HT1080 (cell line): Measurements from ENCODE around the gene IQSEC1. TPM values are rescaled to one million over a fixed set of nuclear protein-coding genes. Genes with fewer than 3 reads are reported as not detected.

Source experiments
- DNase-seq: peaks from one replicate; pipeline ENCODE4 v3.0.0-alpha.2; 2015; ENCODE audit warnings: low read depth
- total RNA-seq: library from RNA; depleted of rRNA; stranded (reverse); fragments of >200 nt; shearing (Covaris generic); gene quantifications from 2 replicates; pipeline ENCODE4 v1.2.3, GENCODE V29; 2014

IQSEC1 gene
- total RNA-seq, 1 experiment from 2014 or later: 1.3 TPM

GRCh38 chr3:13068269-13069010 is 4.8 kb downstream of the IQSEC1 start:
- no peak for DNase-seq

- no peak for DNase-seq
Measured at GRCh38 chr3:13067778-13068177, 5.5 kb downstream of the IQSEC1 start.

- no peak for DNase-seq
Measured at GRCh38 chr3:13066834-13067233, 6.4 kb downstream of the IQSEC1 start.

GRCh38 chr3:13066236-13066635 is 7.0 kb downstream of the IQSEC1 start:
- no peak for DNase-seq

GRCh38 chr3:13065727-13066126 is 7.5 kb downstream of the IQSEC1 start:
- no peak for DNase-seq

DNA sequence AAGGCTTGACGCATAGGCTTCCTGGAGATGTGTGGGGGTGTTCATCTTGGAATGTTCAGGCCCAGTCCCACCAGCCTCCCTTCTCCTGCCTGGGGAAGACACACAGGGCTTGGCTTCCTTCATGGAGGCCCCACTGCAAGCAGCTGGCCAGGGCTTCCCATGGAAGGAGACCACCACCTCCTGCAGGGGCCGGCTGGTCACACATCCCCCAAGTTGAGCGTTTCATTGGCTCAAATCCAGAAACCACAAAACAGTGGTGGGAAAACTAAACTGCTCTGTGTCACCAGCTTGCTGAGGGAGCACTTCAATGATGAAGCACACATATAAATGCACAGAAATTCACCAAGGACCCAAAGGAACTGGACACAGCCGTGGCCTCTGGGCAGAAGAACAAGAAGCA is 8.3 kb downstream of the IQSEC1 start:
- no peak for DNase-seq

- DNase-seq: no peak
Measured at GRCh38 chr3:13064159-13064868, 8.9 kb downstream of the IQSEC1 start.

DNA sequence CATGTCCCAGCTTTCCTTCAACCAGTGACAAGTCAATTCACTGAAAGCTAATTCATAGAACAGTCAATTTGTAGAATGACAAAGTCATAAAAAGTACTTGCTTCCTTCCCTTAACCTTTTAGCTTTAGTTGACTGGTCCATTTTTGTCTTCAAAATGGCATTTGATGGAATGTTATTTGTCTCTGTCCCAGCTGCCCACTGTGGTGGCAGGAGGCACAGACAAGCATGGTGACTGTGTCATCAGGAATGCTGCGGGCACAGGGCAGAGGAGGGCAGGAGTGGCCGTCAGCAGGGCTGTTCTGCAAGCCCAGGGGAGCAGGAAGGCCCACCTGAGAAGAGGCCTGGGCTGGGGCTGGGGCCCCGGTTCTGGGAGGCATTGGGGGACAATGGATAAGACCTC is 10.0 kb downstream of the IQSEC1 start:
- DNase-seq: peak; percentile 32

DNA sequence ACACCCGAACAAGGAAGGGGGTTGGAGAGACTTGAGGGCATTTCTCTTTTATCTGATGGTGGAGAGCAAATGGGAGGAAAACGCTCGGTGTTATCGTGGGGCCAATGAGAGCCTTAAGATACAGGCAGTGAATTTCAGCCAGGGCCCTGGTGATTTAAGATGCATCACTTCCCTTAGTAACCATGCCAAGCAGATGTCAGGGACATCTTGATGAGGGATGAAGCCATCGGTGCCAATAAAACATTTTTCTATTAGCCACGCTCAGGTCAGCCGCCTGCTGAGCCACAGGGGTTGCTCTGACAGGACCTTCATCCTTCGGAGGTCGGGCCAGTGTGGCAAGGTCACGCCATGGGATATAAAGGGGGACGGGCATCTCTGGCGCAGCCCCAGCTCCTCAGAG is 10.6 kb downstream of the IQSEC1 start:
- no peak for DNase-seq

GRCh38 chr3:13060341-13060910 is 12.8 kb downstream of the IQSEC1 start:
- no peak for DNase-seq

DNA sequence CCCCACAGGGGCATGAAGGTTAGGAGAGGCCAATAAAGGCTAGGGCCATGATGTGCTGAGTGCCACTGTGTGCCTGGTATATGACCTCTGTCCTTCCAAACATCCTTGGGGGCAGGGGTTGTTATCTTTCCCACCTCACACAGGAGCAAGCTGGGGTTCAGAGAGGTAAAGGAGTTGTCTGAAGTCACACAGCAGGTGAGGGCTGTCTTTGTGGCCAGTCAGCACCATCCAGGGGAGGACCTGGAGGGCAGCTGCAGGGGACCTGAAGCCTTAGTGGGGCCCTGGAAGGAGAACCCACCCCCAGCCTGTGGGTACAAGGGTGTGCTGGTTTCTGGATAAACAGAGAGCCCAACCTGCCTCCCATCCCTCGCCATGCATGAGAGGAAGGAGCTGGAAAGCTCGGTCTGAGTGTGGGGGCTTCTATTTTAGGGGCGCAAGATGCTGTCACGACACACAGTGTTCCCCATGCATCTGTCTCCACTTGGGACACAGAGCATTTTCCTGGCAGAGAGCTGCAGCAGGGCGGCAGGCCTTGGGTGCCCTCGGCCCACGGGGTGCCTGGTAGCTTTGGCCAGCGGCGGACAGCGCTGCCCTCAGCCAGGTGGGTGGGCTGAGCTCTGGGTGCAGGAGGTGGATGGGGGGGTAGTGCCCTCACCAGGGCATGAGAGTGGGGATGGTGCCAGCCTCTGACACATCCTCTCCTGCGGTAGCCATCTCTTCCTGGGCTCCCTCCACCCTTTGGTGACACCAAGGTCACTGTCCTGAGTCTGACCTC is 14.7 kb downstream of the IQSEC1 start:
- no peak for DNase-seq

DNA sequence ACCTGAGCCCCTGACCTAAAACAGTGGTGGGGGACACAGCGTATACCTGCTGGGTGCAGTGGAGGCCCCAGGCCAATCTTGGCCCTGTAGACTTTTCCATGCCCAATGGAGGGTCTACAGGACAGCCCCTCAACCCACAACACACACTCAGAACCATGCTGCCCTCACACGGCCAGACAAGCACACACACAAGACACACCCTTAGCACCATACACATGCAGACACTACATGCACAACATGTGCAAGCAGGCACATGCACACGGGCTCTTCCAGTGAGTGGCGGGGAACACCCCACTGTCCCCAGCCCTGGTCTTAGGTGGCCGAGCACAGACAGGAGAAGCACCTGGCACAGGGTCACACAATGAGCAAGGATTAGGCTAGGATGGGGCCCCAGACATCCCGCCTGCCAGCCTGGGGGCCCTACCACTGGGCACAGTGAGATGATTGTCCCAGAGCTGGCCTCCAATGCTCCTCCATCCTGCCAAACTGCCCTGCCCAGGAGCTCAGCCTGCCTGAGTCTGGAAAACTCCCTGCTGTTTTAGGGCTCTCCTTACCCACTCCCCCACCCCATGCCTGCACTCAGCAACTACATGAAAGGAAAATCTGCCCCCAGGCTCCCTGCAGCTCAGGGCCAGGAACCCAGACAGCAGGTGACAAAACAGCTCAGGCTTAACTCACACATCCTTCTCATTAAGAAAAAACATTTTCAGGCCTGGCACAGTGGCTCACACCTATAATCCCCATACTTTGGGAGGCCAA is 15.8 kb downstream of the IQSEC1 start:
- no peak for DNase-seq

DNA sequence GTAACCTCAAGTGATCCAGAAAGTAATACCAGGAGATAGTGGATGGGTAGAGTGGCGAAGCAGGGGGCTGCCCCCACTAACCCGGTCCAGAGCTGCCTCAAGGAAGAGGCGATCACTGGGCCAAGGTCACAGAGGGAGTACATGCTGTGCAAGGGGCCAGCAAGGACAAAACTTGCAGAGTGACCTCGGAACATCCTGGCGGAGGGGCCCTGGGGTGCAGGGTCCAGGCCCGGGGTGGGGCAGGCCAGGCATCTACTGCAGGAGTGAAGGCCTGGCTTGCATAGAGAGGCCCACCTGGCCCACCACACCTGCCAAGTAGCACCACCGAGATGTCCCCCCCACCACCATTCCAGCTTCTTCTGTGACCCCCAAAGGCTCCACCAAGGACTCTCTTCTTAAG is 17.6 kb downstream of the IQSEC1 start:
- no peak for DNase-seq

DNA sequence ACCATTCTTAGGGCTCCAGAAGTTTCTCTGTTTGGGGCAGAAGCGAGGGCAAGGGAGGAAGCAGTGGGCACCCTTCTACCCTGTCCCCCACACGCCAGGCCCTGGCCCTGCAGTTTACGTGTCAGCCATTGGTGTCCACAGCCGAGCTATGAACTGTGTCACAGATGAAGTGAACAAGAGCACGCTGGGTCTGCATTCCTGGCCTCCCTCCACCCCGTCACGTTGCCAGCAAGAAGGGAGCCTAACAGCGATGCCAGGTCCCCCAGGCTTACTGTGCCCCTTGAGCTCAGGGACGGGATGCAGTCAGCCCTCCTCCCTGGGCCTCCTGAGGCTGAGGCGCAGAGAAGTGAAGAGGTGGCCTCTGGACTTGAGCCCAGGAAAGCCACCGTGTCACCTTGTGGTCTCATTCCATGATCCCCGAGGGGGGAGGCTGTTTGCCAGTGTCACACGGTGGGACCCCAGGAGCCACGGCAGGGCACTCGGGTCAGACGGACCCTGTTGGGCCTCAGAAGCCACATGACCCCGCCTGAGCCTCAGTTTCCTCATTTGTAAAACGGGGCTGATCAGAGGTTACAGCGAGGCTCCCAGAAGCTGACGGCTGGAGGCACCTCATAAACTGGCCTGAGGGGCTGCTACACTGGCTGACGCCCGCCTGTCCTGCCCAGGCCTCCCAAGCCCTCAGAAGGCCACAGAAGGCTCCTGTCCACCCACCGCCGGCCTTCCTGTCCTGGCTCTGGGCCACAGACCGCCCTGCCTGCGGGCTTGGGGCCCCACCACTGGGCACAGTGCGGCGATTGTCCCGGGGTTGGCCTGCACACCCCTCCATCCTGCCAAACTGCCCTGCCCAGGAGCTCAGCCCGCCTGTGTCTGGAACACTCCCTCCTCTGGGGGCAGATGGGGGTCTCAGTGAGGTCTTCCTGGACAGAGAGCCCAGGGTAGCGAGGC is 18.6 kb downstream of the IQSEC1 start:
- no peak for DNase-seq

DNA sequence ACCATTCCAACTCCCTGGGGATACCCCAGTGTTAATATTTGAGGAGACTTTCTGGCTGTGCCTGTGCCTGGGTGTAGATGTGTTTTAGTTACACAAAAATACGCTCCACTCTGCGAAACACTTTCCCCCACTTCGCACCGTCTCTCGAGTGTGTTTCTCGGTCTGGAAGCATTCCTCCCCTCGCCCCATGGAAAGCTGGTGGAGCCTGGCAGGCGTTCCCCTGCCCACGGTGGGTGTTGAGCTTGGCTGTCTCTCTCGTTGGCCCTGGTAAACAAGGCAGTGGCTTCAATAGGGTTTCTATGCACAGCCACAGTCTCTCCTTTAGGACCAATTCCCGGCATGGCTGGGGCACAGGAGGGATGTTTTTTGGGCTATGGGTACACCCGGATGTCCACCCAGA is 19.3 kb downstream of the IQSEC1 start:
- no peak for DNase-seq

DNA sequence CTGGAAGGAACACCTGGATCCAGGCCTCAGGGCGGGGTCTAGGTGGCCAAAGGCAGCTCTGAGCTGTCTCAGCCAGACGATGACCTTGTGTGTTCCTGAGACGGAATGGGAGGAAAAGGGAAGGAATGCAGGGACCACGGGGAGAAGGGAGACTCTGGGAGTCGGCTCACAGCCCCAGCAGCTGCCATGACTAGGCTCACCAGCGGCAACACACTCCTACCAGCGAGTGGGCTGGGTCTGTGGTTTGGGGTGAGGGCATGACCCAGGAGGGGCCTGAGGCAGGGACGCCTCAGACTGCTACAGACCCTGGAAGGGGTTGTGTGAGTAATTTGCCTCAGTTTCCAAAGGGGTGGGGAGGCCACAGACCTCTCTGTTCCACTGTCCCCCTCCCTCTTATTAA is 19.8 kb downstream of the IQSEC1 start:
- no peak for DNase-seq

DNA sequence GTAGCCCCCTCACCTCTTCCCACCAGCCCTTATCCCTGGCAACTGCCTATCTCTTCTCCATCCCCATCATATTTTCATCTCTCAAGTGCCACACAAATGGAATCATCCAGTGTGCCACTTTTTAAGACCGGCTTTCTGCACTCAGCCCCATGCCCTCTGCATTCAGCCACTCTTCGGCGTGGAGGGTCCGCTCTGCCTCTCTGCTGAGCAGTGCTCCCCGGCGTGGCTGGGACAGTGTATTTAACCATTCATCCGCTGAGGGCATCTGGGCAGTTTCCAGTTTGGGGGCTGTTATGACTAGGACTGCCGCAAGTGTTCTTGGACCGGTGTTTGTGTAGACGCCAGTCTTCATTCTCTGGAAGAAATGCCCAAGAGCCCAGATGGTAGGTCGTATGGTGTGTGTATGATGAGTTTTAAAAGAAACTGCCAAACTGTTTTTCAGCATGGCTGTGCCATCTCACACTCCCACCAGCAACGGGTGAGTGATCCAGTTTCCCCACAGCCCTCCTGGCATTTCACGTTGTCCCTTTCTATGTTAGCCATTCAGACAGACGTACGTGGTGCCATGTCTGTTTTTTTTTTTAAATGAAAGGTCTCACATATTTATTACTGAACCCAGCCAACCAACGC is 20.9 kb downstream of the IQSEC1 start:
- DNase-seq: no peak

GRCh38 chr3:13051581-13051980 is 21.6 kb downstream of the IQSEC1 start:
- no peak for DNase-seq

- DNase-seq: no peak
Measured at GRCh38 chr3:13051066-13051465, 22.2 kb downstream of the IQSEC1 start.

GRCh38 chr3:13050446-13050845 is 22.8 kb downstream of the IQSEC1 start:
- DNase-seq: no peak
